IPS-NIHi7 (cell line): ENCODE results near the gene KIF19.

Experiments used
- DNase-seq: peaks from one replicate; pipeline ENCODE4 v3.0.0; 2012; ENCODE audit warnings: mixed read lengths; ENCODE audit errors: extremely low spot score

The KIF19 gene

GRCh38 chr17:74362069-74362405 is 36.0 kb downstream of the KIF19 start:
- DNase-seq = no peak

GRCh38 chr17:74362810-74363498 is 36.9 kb downstream of the KIF19 start:
- no peak for DNase-seq

- no peak for DNase-seq
These were observed 41.2 kb downstream of the KIF19 start, which contains the start of gene GPR142 for GRCh38 chr17:74367206-74367605. GPR142 (plus strand) TSS chr17:74367506; CDS start chr17:74369541, 2,035 bp downstream.

- DNase-seq = peak; percentile 82
These were observed 42.5 kb downstream of the KIF19 start for GRCh38 chr17:74368341-74369081.

- DNase-seq = no peak
These were observed 43.2 kb downstream of the KIF19 start for GRCh38 chr17:74369221-74369620.

GRCh38 chr17:74369665-74370490 is 43.9 kb downstream of the KIF19 start:
- DNase-seq = no peak

GRCh38 chr17:74371653-74372147 is 45.7 kb downstream of the KIF19 start:
- no peak for DNase-seq

GRCh38 chr17:74372426-74372825 is 46.4 kb downstream of the KIF19 start:
- DNase-seq = no peak

GRCh38 chr17:74373838-74374606 is 48.0 kb downstream of the KIF19 start:
- DNase-seq = no peak

- no peak for DNase-seq
These were observed 48.8 kb downstream of the KIF19 start for GRCh38 chr17:74374858-74375257.

- DNase-seq = peak; percentile 96
These were observed 53.6 kb downstream of the KIF19 start for GRCh38 chr17:74379495-74380085.

GRCh38 chr17:74380086-74380958 is 54.3 kb downstream of the KIF19 start:
- DNase-seq = no peak

- no peak for DNase-seq
These were observed 55.2 kb downstream of the KIF19 start for GRCh38 chr17:74380959-74381808.

GRCh38 chr17:74383141-74383540 is 57.1 kb downstream of the KIF19 start:
- no peak for DNase-seq

GRCh38 chr17:74385201-74385600 is 59.2 kb downstream of the KIF19 start:
- DNase-seq = no peak

- no peak for DNase-seq
These were observed 60.4 kb downstream of the KIF19 start for GRCh38 chr17:74386386-74386785.

GRCh38 chr17:74387365-74388218 is 61.6 kb downstream of the KIF19 start:
- DNase-seq = no peak

GRCh38 chr17:74389084-74389753 is 63.2 kb downstream of the KIF19 start:
- no peak for DNase-seq
